GM21717 (cell line): ENCODE results near the gene NRTN.
"Not testable (repeated sequence)": the region's sequence is repeated elsewhere in the genome, so short reads cannot be mapped to it uniquely, and the experiment has no call there.

Experiments
- ATAC-seq: cut with Tn5 transposase; IDR thresholded peaks from one replicate; pipeline ENCODE4 v1.9.1; 2021; ENCODE audit warnings: mild to moderate bottlenecking, moderate library complexity; ENCODE audit not compliant: unreplicated experiment

Gene NRTN

DNA sequence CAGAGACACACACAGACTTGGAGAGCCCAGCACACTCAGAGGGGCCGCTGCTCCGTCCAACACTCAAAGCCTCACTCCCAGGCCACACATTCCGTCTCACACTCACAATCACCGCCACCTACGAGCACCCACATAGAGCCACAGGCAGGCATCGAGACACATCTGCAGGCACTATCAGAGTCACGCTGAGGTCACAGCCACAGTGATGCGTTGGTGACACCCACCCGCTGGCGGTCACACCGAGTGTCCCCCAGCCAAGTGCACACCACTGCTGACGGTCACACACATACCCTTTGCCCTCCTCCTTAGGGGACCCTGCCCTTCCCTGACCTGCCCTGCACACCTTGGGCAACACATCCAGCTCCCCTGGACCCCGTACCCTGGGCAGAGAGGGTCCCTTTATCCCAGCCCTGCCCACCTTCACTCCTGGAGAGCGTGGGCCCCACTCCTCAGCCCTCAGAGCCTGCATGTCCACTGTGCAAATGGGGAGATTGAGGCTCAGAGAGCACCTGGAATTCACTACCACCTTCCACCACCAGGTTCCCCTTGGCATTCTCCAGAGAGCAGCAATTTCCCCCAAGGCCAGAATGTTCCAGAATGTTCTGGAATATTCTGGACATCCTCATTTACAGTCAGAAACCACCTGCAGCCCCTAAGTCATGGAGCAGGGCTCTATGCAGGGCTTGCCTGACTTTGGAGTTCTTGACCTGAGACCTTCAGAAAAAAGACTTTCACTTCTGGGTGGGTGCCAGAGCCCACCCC lies 60.0 kb downstream of the NRTN start:
- ATAC-seq = no peak

DNA sequence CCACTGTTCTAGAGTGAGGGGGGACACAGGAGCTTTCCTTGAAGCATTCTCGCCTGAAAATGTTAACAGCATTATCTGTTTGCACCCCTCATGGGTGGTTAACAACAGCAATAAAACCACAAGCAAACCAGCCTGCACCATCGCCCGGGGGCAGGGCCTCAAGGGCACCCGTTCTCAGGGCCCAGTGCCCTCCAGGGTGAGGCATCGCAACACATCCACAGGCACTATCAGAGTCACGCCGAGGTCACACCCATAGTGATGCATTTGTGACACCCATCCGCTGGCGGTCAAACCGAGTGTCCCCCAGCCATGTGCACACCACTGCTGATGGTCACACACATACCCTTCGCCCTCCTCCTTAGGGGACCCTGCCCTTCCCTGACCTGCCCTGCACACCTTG lies 60.9 kb downstream of the NRTN start:
- no peak for ATAC-seq

DNA sequence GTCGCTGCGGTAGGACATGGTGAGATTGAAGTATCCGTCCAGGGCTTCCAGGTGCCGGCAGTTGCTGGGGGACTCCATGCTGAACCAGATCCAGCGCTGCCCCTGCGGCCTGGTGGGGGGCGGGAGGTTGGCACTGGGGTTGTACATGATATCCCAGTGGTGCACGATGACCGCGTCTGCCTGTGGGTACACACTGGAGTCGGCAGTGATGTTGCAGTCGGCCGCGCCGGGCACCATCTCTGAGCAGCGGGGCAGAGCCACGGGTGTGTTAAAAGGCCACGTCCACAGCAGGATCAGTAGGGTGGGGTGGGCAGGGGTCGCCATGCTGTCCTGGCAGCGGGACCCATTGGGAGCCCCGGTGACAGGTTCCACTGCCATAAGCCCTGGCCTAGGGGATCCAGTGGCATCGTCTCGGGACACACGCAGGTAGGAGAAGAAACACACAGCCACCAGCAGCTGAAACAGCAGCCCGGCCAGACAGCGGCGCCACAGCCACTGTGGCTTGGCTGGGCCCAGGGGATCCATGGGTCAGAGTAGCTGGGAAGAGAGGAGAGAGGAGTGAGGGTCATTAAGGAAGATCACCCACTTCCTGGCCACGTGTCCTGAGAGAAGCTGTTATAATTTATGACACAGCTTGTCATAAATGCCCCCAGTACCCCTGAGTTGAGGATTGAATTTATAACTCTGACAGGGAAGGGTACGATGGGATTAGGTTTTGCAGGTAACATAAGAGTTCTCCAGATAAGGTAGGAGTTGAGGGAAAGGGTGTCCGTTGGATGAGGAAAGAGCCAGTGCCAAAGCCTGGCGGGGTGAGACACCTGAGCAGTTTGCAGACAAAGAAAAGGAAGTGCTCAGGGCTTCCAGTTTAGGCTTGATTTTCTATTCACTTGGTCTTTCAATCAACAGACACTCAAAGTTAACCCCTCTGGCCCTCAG lies 62.6 kb downstream of the NRTN start:
- ATAC-seq = no peak

DNA sequence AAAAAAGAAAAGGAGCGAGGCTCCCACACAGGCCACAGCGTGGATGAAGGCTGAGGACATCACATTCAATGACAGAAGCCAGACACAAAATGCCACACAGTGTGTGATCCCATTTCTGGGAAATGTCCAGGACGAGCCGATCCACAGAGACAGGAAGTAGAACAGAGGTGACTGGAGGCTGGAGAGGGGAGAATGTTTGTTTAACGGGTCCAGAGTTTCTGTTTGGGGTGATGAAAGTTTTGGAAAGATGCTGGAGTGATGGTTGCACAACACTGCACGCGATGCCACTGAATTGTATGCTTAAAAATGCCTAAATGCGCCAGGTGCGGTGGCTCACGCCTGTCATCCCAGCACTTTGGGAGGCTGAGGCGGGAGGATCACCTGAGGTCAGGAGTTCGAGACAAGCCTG lies 66.1 kb downstream of the NRTN start:
- ATAC-seq = no peak

DNA sequence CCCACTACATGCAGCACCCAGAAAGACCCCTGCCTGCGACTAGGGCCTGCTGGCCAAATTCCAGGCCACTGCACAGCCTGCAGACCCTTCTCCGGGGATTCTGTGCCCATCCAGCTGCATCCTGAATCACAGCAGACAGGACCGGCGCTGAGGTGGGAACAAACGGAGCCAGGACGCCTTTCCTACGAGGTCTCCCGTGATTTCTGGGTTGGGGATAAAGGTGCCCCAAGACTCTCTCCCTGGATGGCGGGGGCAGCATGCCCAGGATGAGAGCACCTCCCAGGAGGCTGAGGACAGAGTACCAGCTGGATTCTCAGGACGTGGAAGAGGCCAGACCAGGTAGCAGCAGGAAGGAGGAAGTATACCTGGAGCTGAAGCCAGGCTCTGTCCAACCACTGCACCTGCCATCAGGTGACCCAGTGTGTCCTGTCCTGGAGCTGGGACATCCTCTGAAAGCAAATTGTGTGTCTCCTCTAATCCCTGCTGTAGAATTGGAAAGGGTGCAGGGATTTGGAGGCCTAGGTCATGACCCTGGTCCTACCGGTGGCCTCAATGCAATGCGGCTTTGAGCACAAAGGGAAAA lies 68.8 kb downstream of the NRTN start:
- ATAC-seq = no peak

DNA sequence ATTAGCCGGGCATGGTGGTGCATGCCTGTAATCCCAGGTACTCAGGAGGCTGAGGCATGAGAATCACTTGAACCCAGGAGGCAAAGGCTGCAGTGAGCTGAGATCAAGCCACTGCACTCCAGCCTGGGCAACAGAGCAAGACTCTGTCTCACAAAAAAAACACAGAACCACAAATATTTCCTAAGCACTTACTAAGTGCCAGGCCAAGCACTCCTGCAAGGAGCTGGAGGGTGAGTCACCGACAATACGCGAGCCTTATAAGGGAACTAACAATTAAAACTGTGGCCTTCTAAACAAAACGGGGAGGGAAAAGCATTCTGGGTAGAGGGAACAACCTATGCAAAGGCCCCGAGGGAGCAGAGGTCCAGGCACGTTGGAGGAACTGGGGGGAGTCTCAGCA lies 69.6 kb downstream of the NRTN start:
- ATAC-seq = not testable (repeated sequence)

DNA sequence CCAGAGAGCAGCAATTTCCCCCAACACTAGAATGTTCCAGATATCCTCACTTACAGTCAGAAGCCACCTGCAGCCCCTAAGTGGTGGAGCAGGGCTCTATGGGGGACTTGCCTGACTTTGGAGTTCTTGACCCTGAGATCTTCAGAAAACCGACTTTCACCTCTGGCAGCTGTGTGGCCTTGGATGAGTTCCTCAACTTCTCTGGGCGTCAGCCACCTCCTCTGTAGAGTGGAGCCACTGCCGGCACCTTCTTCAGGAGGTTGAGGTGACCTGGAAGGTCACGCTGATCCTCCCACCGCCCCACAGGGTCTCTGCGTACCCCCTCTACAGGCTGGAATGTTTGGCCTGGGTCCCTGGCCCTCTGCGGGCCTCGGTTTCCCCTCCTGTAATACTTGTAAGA lies 72.6 kb downstream of the NRTN start:
- ATAC-seq = no peak

DNA sequence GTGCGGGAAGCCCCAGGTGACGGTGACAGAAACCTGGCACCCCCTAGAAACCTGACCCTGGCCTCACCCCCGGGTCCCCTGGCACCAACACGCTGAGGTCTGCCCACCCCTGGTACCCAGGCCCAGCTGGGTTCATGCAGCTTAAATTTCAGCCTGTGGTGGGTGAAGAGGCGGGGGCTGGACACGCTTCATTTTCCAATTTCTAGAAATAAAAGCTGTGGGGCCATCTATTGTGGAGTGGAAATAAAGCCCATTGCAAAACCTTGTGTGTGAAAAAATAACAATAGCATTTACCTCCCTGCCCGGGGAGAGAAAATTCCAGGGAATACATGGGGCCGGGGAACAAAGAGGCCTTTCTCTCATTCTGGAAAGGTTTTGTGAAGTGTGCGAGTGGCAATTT lies 73.0 kb downstream of the NRTN start:
- ATAC-seq = no peak
